ENCODE measurements around the gene KRT80.

The KRT80 gene

DNA sequence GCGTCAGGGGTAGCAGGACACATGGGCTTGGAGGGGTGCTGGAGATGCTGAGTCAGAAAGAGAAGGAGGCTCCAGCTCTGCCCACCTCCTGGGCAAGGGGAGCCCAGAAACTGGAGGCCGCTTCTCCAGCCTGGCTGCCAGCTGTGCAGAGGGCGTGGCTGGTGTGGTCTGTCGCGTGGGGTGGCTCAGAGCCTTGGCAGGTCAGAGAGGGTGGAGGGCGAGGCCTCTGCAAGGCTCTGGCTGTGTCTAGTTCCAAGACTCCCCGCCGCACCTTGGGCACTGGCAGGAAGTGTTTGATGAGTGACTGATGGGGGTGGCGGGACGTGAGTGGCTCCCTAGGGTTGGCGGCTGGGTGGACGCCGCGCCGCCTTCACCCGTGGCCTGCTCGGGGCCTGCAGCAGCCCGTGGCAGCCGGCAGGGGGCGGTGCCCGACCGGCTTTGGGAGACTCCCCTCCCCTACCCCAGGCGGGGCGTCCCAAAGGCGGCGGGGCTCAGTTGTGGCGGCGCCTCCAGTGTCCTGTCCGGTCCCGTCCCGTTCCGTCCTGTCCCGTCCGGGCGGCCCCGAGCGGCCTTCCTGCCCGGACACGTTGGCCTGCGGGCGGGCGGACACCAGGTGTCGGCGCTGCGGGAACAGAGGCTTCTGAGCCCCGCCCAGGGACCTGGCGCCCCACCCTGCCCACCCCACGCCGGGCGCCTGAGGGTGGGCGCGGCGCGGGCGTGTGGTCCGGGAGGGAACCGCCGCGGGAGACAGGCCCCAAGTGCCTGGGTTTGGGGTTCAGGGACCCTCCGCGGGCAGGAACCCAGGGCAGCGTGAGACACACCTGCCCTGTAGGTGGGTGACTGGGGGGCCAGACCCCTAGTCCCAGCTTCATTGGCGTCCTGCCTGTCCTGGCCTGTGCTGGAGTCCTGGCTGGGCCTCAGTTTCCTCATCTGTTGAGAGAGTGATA, 39.7 kb downstream of the KRT80 start:
- peak; percentile 46 to 71 (median 66) for DNase-seq

DNA sequence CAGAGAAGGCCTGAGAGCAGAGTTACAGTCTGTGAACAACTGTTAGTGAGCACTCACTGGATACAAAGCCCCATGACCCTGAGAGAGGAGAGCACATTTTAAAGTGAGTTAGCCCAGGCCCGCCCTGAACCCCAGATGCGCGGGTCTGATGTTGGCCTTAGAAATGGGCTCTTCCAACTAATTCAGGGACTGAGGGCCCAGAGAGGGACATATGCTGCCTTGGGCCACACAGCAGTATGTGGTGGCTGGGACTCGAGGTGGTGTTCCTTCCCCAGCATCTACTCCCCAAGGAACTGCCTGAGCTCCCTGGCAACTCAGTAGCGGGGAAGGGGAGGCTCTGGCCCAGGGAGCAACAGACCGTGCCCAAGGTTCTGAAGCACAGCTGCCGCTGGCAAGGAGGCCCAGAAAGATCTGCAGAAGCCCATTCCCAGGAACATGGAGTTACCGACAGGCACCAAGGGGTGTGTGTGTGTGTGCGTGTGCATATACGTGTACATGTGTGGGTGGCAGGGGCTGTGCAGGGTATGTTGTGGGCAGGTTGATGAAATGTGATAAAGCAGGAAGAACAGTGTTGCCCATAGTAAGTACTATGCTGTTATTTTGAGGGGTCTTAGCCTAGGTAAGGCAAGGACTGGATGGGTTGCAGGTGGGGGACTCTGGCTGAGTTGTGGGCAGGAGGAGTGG, 40.5 kb downstream of the KRT80 start:
- no peak for DNase-seq

DNA sequence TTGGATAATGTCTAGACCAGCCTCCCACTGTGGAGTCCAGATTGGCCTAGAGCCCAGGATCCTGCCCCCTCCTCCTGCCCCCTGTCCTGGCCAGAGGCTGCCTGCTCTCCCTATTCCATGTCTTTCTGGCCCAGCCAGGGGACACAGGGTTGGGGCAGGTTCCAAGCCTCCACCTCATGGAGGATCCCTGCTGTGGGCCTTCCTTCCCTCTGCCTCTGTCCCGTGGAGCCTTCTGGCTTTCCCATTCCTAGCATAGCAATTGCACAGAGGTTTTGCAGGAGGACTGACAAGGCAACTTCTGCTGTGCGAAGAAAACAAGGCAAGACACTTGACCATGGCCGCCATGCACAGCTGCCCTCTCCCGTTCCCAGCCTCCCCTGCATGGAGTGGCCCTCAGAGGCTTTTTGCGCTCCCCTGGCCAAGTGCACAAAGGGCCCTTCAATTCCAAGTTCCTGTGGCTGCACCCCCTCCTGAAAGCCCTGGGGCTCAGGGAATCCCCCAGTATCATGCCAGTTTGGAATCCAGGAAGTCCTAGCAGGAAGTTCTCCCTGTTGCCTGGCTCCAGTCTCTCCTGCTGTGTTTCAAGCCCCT, 42.1 kb downstream of the KRT80 start:
- DNase-seq, result no peak

- DNase-seq, result no peak
Observed at GRCh38 chr12:52149182-52149641, 42.6 kb downstream of the KRT80 start.

- DNase-seq, result no peak
Observed at GRCh38 chr12:52148464-52149181, 43.2 kb downstream of the KRT80 start.

DNA sequence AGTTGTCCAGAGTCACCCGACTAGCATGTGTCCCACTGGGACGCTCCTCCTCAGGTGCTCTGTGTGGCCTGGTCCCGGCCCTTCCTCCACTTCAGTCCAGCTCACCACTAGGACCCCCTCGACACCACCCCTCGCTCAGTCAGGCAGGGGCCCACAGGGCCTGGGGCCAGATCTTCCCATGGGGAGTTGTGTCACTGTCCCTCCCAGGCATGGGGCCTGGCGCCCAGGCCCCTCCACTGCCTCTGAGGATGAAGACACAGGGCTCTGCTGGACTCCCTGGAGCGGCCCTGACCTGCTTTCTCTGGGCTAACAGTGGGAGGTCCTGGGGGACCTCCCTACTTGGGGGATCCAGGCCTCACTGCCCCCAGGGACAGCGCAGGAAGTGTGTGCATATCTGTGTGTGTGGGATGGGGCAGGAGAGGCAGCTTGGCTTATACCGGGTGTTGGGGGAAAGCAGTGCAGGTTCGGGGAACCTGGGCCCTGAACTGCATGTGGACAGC, 43.8 kb downstream of the KRT80 start:
- DNase-seq, result no peak

DNA sequence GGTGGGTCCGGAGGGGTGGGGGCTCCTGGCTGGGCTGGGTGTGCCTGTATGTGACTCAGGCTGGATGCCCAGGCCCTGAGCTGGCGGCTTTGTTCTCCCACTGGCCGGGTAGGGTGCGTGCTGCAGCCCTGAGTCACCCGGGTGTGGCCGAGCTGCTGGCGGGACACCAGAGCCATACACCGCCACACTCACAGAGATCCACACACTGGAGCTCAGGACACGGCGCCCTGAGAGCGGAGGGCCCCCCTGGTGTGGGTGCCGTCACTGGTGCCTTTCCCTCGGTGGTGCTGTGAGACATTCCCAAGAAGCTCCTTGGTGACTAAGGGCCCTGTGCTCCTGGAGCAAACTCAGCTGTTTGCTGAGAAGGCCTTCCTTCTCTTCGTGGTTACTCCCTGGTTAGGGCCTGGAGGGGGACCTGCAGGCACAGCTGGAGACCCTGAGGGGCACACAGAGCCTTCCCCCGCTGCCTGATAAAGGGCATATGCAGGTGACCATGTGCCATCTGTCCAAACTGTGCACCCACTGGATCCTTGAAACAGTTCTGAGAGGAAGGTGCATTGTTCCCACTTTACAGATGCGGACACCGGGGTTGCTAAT, 44.3 kb downstream of the KRT80 start:
- DNase-seq, result no peak

DNA sequence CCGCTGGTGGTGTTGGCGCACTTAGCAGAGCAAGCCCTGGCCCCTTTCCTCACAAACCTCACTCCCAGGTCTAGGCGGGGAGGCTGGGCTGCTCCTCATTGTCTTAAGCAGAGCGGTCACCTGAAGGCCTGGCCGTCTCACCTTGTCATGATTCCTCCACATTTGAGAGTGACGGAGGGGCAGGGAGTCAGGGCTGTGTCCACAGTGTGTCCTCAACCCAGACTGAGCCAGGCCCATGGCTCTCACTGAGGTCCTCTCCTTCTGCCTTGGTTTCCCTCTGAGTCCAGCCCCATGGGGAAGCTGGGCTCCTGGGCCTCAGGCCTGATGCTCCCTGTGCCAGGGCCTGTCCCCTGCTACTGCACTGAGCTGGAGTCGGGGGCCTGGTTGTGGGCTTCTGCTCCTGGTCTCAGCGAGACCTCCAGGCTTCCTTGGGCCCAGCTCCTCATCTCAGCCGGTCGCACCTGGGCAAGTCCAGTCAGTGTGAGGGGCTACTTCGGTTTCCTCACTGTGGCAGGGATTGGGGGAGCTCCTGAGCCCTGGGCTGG, 44.9 kb downstream of the KRT80 start:
- DNase-seq, result no peak

GRCh38 chr12:52146089-52146821, 45.6 kb downstream of the KRT80 start:
- DNase-seq, result no peak

GRCh38 chr12:52145228-52146088, 46.4 kb downstream of the KRT80 start:
- DNase-seq, result no peak

DNA sequence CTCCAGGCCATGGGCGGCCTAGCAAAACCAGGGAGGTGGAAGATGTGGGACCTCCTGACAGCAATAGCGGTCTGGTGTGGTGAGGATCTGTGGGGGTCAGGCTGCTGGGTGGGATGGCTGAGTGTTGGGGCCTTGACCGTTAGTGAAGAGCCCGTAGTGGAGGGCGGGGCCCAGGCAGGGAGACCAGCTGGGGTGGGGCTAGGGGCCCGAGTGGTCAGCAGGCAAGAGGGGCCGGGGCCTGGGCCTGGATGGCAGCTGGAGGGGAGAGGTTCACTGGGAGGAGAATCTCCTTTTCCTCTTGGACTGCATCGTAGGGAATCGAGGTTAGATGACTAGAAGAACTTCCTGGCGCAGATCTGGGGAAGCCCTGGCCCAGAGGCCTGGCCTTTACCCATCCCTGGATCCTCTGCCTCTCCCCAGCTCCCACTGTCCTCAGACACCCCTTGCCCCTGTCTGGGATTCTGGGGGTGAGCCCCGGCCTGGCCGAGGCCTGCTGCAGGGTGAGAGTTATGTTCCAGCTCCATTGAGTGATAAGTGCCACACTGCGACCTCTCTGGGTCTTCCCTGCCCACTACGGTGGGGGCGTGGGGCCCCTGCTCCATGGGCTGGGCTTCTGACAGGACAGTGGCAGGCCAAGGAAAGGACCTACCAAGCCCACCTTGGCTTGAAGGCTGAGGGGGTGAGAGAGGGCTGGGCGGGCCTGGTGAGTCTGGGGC, 47.1 kb downstream of the KRT80 start:
- DNase-seq, result no peak

GRCh38 chr12:52142431-52142830, 49.4 kb downstream of the KRT80 start:
- DNase-seq, result no peak

DNA sequence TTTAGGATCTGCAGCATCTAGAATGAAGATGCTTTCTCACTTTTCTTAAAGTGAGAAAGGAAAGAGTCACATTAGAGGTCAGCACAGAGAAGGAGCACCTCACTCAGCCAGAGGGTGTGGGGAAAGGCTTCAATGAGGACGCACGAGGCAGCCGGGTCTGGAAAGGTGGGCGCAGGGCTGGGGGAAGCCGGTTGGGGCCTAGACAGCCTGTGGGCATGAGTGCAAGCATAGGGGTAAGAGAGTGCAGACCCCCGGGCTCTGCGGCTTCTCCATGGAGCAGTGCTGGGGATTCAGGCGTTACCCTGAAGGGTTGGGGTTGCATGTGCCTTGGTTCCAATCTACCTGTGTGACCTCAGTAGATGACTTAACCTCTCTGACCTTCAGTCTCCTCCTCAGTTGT, 49.9 kb downstream of the KRT80 start:
- no peak for DNase-seq

DNA sequence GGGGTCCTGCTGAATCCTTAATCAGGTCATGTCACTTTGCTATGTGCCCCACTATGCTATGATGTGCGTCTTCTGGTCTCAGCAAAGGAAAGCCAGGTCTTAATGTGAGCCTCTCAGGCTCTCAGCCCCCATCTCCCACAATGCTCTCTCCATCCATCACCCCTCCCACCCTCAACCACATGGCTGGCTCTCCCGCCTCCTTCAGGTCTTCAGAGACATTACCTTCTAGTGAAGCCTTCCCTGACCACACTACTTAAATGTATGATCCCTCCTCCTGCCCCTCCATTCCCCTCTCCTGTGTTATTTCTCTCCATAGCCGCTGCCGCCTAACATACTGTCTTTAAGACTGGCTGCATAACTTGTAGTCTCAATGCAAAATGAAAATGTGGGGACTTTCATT, 50.5 kb downstream of the KRT80 start:
- DNase-seq, result no peak

DNA sequence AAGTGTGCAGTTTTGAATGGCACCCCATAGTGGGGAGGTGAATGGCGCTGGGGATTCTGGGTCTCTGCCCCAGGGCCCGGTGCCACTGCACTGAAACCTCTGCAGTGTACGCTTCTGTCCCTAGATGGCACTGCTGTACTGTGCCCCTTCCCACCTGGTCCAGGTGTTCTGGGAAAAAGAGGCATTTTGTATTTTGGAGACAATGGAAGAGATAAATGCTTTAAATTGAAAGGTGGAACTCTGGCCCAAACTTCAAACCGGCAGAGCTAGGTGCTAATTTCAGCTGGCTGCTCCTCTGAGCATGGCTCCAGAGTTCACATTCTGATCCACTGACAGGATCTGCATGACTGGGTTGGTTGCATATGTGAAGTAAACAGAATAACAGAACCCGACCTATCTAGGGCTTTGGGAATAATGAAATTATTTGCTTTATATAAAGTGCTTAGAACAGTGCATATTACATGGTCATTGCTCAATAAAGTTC, 52.2 kb downstream of the KRT80 start:
- DNase-seq, result peak in 1 of 5 experiments; percentile 17

DNA sequence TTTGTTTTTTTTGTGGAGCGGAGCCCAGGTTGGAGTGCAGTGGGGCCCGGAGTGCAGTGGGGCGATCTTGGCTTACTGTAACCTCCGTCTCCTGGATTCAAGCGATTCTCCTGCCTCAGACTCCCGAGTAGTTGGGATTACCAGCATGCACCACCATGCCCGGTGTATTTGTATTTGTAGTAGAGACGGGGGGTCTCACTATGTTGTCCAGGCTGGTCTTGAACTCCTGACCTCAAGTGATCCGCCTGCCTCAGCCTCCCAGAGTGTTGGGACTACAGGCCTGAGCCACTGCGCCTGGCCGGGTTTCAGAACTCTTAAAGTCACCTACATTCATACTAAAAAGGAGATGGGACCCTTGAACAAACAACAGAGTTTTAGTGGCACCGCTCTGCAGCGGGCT, 52.7 kb downstream of the KRT80 start:
- DNase-seq, result no peak

- no peak for DNase-seq
Observed at GRCh38 chr12:52137746-52138145, 54.1 kb downstream of the KRT80 start.

DNA sequence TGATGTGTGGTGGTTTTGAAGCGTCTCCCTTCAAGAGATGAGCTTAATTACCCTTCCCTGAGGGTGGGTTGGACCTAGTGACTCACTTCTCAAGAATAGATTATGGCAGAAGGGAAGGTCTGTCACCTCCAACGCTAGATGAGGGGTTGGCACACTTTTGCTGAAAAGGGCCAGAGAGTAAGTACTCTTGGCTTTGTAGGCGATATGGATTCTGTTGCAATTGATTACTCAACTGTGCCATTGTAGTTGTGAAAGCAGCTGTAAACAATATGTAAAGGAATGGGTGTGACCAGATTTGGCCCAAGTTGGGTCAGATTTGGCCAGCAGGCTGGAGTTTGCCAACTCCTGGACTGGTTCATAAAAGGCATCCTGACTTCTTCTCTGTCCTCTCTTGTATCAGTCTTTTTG, 59.1 kb downstream of the KRT80 start:
- DNase-seq, result no peak

DNA sequence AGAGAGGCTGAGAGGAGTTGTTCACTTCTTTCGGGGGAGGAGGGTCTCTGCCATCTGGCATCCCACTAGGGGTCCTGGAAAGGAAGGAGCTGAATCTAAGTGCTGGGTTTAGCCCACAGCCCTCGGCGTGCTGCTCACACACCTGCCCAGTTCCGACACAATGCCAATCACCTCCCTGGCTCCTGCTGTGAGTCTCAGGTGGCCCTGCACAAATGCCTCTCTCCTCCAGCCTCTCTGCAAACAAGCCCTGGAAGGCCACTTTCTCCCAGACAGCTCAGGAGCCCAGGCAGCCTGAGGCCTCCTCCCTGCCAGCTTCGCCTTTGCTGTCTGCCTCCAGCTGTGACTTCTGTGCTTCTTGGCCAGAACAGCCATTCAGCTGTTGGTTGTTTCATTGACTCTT, 61.1 kb downstream of the KRT80 start:
- no peak for DNase-seq

Measured in T-helper 2 cell (primary cell).